Forelimb muscle (tissue), 1 donor: ENCODE results near the gene CCHCR1. TPM values are rescaled to one million over a fixed set of nuclear protein-coding genes. Genes with fewer than 3 reads are reported as not detected.
"Not testable (repeated sequence)": the region's sequence is repeated elsewhere in the genome, so short reads cannot be mapped to it uniquely, and the experiment has no call there.

Experiments
- DNase-seq: peaks from one replicate; pipeline ENCODE4 v3.0.0-alpha.2; 2013; ENCODE audit warnings: low read depth
- polyA plus RNA-seq: library from polyadenylated mRNA; unstranded; fragments of 120-200 nt; gene quantifications from one replicate; pipeline ENCODE4 v1.2.1, GENCODE V29; 2013; ENCODE audit not compliant: insufficient read length

CCHCR1 gene
- polyA plus RNA-seq, 1 donor: 14.3 TPM

- DNase-seq: not testable (repeated sequence)
Measured at GRCh38 chr6:31183859-31184258, 26.3 kb upstream of the CCHCR1 start.

- not testable (repeated sequence) for DNase-seq
Measured at GRCh38 chr6:31183287-31183686, 25.7 kb upstream of the CCHCR1 start.

- DNase-seq: peak; percentile 45
Measured at GRCh38 chr6:31180500-31180899, 22.9 kb upstream of the CCHCR1 start.

GRCh38 chr6:31179896-31180295, 22.3 kb upstream of the CCHCR1 start:
- no peak for DNase-seq

- DNase-seq: no peak
Measured at GRCh38 chr6:31179042-31179386, 21.4 kb upstream of the CCHCR1 start.

GRCh38 chr6:31178143-31179041, 20.8 kb upstream of the CCHCR1 start:
- no peak for DNase-seq

GRCh38 chr6:31175971-31176370, 18.4 kb upstream of the CCHCR1 start:
- DNase-seq: no peak

- no peak for DNase-seq
Measured at GRCh38 chr6:31174378-31174777, 16.8 kb upstream of the CCHCR1 start.

- DNase-seq: no peak
Measured at GRCh38 chr6:31173406-31173805, 15.8 kb upstream of the CCHCR1 start.

- DNase-seq: no peak
Measured at GRCh38 chr6:31172973-31173384, 15.4 kb upstream of the CCHCR1 start.

GRCh38 chr6:31171931-31172905, 14.6 kb upstream of the CCHCR1 start:
- no peak for DNase-seq

- DNase-seq: no peak
Measured at GRCh38 chr6:31170987-31171671, 13.5 kb upstream of the CCHCR1 start.

- no peak for DNase-seq
Measured at GRCh38 chr6:31170600-31170881, 12.9 kb upstream of the CCHCR1 start, which contains the start of gene POU5F1. Gene POU5F1, minus strand, starts transcription at chr6:31170682. Its CDS starts 62 bp downstream, at chr6:31170620.

- DNase-seq: not testable (repeated sequence)
Measured at GRCh38 chr6:31169858-31170599, 12.4 kb upstream of the CCHCR1 start.

GRCh38 chr6:31169123-31169857, 11.7 kb upstream of the CCHCR1 start:
- DNase-seq: no peak

- DNase-seq: no peak
Measured at GRCh38 chr6:31168606-31169005, 11.0 kb upstream of the CCHCR1 start.

GRCh38 chr6:31165986-31166385, 8.4 kb upstream of the CCHCR1 start:
- DNase-seq: no peak

GRCh38 chr6:31165064-31165832, 7.6 kb upstream of the CCHCR1 start:
- not testable (repeated sequence) for DNase-seq

- DNase-seq: not testable (repeated sequence)
Measured at GRCh38 chr6:31164475-31165063, 7.0 kb upstream of the CCHCR1 start.
